Measurements from ENCODE around the gene RALGAPB.

DNA sequence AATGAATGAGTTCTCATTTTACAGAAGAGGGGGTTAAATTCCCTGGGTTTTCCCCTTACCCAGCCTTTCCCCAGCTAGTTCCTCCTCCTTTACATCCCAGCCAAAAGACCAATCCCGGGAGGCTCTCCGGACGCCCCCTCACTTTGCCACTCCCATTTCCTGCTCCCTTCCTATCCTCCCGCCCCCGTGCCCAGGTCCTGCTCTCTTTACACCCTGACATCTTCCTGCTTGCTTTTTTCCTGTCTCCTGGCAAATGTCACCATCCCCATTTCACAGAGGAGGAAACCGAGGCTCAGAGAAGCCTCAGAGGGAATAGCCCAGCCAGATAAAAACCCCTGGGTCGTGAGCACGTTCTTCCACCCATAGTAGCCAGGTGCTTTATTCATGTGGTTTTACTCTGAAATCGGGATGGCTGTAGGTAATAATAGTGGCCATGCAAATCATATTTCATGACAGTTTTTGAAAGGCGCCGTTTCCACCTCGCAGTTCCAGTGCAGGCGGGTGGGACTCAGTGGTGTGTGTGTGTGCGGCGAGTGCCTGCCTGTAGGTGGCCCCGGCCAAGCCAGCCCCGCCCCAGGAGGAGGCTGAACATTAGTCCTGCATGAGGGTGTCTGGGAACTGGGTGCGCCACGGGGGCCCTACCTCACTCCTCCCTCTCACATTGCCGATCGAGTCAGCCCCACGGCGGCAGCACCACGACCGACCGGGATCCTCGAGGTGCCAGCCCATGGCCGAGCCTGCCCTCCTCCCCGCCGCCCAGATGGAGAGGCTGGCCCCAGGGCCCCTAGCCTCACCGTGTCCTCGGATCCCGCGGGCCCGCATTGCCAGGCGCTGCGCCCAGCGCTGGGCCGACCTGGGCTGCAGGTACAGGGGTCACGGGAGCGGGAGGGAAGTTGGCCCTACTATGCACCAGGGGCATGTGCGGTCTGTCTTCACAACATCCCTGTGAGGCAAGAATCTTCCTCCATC, 128.9 kb downstream of the RALGAPB start, which contains the start of gene ARHGAP40:
- no peak for TF ChIP-seq POLR2A (IDR thresholded peaks at IDR 0.05)
- TF ChIP-seq, protein P1, sequence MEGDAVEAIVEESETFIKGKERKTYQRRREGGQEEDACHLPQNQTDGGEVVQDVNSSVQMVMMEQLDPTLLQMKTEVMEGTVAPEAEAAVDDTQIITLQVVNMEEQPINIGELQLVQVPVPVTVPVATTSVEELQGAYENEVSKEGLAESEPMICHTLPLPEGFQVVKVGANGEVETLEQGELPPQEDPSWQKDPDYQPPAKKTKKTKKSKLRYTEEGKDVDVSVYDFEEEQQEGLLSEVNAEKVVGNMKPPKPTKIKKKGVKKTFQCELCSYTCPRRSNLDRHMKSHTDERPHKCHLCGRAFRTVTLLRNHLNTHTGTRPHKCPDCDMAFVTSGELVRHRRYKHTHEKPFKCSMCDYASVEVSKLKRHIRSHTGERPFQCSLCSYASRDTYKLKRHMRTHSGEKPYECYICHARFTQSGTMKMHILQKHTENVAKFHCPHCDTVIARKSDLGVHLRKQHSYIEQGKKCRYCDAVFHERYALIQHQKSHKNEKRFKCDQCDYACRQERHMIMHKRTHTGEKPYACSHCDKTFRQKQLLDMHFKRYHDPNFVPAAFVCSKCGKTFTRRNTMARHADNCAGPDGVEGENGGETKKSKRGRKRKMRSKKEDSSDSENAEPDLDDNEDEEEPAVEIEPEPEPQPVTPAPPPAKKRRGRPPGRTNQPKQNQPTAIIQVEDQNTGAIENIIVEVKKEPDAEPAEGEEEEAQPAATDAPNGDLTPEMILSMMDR (IDR thresholded peaks at IDR 0.05): no peak
- no peak for TF ChIP-seq POLR2AphosphoS5 (IDR thresholded peaks at IDR 0.05)
